ENCODE measurements around the gene PCNT. TPM values are rescaled to one million over a fixed set of nuclear protein-coding genes. Genes with fewer than 3 reads are reported as not detected.

PCNT gene
- total and polyA plus RNA-seq, 7 experiments from 2014 or later: 13.7 to 68.2 (median 54.3) TPM

DNA sequence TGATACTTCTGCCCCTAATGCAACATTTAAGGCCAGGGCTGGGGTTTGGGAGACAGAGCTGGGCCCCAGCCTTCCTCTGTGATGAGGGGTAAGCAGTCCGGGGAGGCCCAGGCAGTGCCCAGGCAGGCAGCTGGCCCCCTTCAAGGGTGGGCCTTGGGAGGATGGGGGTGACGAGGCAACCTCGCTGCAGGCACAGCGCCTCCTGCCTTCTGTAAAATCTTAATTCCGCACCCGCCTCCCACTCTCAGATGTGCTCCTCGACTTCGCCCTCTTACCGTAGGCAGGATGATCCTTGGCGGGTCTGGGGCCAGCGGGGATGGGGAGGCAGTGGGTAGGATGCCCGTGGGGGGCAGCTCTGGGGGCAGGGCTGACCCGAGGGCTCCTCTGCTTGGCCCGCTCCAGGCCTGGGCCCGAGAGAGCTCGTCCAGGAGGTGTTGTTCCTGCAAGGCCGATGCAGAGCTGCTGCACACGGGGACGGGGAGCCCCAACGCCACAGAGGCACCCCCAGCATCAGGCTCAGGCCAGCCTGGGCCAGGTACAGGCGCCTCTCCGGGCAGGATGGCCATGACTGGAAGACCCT lies 9.4 kb upstream of the PCNT start:
- H3K4me1 ChIP-seq (ENCODE audit: control insufficient read depth in 2 of 2, insufficient read depth in 2 of 2, low read length in 2 of 2): no peaks in the 10 kb centered on the region
- ChIA-PET POLR2A (no interaction called here), CTCF (no interaction called here)
- no peak overlapping the region for H3K4me3 ChIP-seq (ENCODE audit: low read length)
- no peak for DNase-seq
- Mint-ChIP-seq H3K9me3 (peaks cover 0 to 3% (median 0%) of the 10 kb centered on the region in 11 donors), H3K4me1 (no peaks in the 10 kb centered on the region), H3K27me3 (no peaks in the 10 kb centered on the region), H3K36me3 (peaks cover 0 to 16% (median 0%) of the 10 kb centered on the region in 5 donors), H3K27ac (no peak overlapping the region), H3K4me3 (no peak overlapping the region)
- no peaks in the 10 kb centered on the region for H3K27me3 ChIP-seq (ENCODE audit: control insufficient read depth in 2 of 2, insufficient read depth in 2 of 2, low read length in 2 of 2)
- H3K36me3 ChIP-seq (ENCODE audit: control insufficient read depth in 2 of 3, insufficient read depth in 3 of 3, low read length in 3 of 3): no peaks in the 10 kb centered on the region
- intact Hi-C loops (cut with micrococcal nuclease): no loop called here
- no peak overlapping the region for H3K27ac ChIP-seq (ENCODE audit: low read depth, low read length)
- no peaks in the 10 kb centered on the region for H3K9me3 ChIP-seq (ENCODE audit: control insufficient read depth in 2 of 3, low read length in 3 of 3)
- ATAC-seq: no peak

DNA sequence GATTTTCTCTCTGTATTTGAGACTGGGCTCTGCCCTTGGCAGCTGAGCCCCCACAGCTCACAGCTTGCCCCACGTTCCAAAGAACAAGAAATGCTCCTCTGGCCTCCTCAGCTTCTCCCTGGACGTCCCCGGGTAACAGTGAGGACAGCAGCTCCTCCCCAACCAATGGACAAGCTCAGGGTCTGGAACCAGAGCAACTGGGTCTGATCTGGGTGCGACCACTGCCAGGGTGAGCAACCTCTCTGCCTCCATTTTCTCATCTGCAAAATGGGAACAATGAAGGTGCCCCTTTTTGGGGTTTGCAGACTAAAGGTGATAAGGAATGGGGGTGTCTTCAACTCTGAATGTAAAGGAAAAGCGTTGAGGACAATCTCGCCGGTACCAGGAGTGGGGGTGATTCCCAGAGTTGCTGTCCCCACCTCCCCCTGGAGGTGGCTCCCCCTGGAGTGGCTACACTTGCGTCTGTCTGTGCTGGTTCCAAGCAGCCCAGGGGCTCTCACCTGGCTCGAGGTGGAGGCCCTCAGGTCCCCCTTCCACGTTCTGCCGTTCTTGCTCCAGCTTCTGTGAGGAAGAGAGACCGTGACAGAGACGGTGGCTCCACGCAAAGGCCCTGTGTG lies 7.1 kb upstream of the PCNT start:
- no peaks in the 10 kb centered on the region for H3K27me3 Mint-ChIP-seq
- POLR2A ChIA-PET: no interaction called here
- no peaks in the 10 kb centered on the region for H3K9me3 Mint-ChIP-seq

DNA sequence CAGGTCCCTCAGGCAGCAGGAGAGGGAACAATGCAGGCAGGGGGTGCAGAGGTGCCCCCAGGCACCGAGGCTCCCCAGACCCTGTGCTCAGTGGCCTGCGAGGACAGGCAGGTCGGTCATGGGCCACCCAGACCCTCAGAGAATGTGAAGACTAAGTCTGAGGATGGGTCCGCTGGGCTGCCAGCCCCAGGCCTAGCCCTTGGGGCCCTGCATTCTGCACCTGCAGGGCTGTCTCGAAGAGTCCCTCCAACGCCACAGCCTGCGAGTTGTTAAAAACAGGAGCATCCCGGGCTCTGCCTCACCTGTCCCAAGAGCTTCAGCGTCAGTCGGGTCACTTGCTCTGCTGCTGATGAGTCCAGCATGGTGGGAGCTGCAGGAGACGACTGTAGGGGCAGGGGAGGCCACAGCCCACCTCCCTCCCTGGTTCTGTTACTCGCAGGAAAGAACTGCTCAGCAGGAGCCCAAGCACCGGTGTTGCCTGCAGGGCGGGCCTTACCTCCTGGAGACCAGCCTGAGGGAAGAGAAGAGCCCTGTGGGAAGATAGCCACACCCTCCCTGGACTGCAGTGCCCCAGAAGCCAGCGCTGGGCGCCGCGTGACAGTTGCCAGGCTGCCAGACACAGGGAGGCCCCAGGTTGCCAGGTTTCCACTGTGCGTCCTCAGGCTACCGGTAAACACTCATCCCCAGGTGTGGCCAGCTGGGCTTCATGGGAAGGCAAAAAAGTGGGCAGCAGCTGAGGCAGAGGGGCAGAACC lies 6.1 kb upstream of the PCNT start:
- intact Hi-C loops (cut with micrococcal nuclease): no loop called here
- ATAC-seq: no peak
- no peak overlapping the region for H3K4me3 Mint-ChIP-seq

More for the DNA sequence above, 7.1 kb upstream of the PCNT start:
- Histone ChIP-seq H3K36me3 (ENCODE audit: control insufficient read depth in 2 of 3, insufficient read depth in 3 of 3, low read length in 3 of 3) (no peaks in the 10 kb centered on the region), H3K27ac (ENCODE audit: low read depth, low read length) (no peak overlapping the region), H3K27me3 (ENCODE audit: control insufficient read depth in 2 of 2, insufficient read depth in 2 of 2, low read length in 2 of 2) (no peaks in the 10 kb centered on the region), H3K4me3 (ENCODE audit: low read length) (no peak overlapping the region), H3K4me1 (ENCODE audit: control insufficient read depth in 2 of 2, insufficient read depth in 2 of 2, low read length in 2 of 2) (no peaks in the 10 kb centered on the region), H3K9me3 (ENCODE audit: control insufficient read depth in 2 of 3, low read length in 3 of 3) (no peaks in the 10 kb centered on the region)
- intact Hi-C loops (cut with micrococcal nuclease): no loop called here
- no peak overlapping the region for H3K27ac Mint-ChIP-seq
- H3K36me3 Mint-ChIP-seq: peaks cover 0 to 15% (median 0%) of the 10 kb centered on the region in 5 donors
- CTCF ChIA-PET: no interaction called here
- H3K4me3 Mint-ChIP-seq: no peak overlapping the region
- H3K4me1 Mint-ChIP-seq: peaks cover 0 to 18% (median 11%) of the 10 kb centered on the region in 7 donors
- ATAC-seq (no peak), DNase-seq (no peak)

DNA sequence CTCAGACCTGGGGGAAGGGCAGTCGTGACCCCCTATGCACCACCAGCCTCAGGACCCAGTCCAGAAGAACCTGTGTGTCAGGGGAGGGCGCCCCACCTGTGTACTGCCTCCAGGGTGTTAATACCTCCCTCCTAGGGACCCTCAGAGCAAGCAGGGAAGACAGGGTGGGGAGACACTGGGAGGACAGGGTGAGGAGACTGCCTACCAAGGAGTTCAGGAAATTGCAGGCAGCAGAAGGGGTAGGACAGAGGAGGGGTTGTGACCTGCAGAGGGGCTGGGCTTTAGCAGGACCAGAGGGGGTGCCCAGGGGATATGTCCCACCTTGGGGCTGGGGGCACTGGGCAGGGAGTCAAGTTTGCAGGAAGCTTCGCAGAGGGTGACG lies 5.5 kb upstream of the PCNT start:
- Mint-ChIP-seq H3K27me3 (no peaks in the 10 kb centered on the region), H3K9me3 (no peaks in the 10 kb centered on the region), H3K4me3 (no peak overlapping the region), H3K27ac (no peak overlapping the region), H3K4me1 (peaks cover 0 to 27% (median 25%) of the 10 kb centered on the region in 7 donors), H3K36me3 (peaks cover 0 to 8% (median 0%) of the 10 kb centered on the region in 5 donors)
- no peaks in the 10 kb centered on the region for H3K36me3 ChIP-seq (ENCODE audit: control insufficient read depth in 2 of 3, insufficient read depth in 3 of 3, low read length in 3 of 3)
- ATAC-seq (no peak), DNase-seq (no peak)
- intact Hi-C loops (cut with micrococcal nuclease): no loop called here
- no peak overlapping the region for H3K27ac ChIP-seq (ENCODE audit: low read depth, low read length)
- no peaks in the 10 kb centered on the region for H3K27me3 ChIP-seq (ENCODE audit: control insufficient read depth in 2 of 2, insufficient read depth in 2 of 2, low read length in 2 of 2)
- peaks cover 0 to 9% of the 10 kb centered on the region in 2 donors for H3K4me1 ChIP-seq (ENCODE audit: control insufficient read depth in 2 of 2, insufficient read depth in 2 of 2, low read length in 2 of 2)
- CTCF ChIA-PET: no interaction called here
- POLR2A ChIA-PET: no interaction called here
- no peaks in the 10 kb centered on the region for H3K9me3 ChIP-seq (ENCODE audit: control insufficient read depth in 2 of 3, low read length in 3 of 3)
- H3K4me3 ChIP-seq (ENCODE audit: low read length): no peak overlapping the region

More for the DNA sequence above, 6.1 kb upstream of the PCNT start:
- no peak overlapping the region for H3K27ac Mint-ChIP-seq
- H3K36me3 Mint-ChIP-seq: peaks cover 0 to 9% (median 0%) of the 10 kb centered on the region in 5 donors
- H3K27me3 Mint-ChIP-seq: no peaks in the 10 kb centered on the region
- H3K4me1 Mint-ChIP-seq: peaks cover 0 to 25% (median 20%) of the 10 kb centered on the region in 7 donors
- Histone ChIP-seq H3K9me3 (ENCODE audit: control insufficient read depth in 2 of 3, low read length in 3 of 3) (no peaks in the 10 kb centered on the region), H3K27ac (ENCODE audit: low read depth, low read length) (no peak overlapping the region), H3K36me3 (ENCODE audit: control insufficient read depth in 2 of 3, insufficient read depth in 3 of 3, low read length in 3 of 3) (no peaks in the 10 kb centered on the region), H3K27me3 (ENCODE audit: control insufficient read depth in 2 of 2, insufficient read depth in 2 of 2, low read length in 2 of 2) (no peaks in the 10 kb centered on the region), H3K4me1 (ENCODE audit: control insufficient read depth in 2 of 2, insufficient read depth in 2 of 2, low read length in 2 of 2) (peaks cover 0 to 8% of the 10 kb centered on the region in 2 donors), H3K4me3 (ENCODE audit: low read length) (no peak overlapping the region)
- no peaks in the 10 kb centered on the region for H3K9me3 Mint-ChIP-seq
- ChIA-PET POLR2A (no interaction called here), CTCF (no interaction called here)
- no peak for DNase-seq

DNA sequence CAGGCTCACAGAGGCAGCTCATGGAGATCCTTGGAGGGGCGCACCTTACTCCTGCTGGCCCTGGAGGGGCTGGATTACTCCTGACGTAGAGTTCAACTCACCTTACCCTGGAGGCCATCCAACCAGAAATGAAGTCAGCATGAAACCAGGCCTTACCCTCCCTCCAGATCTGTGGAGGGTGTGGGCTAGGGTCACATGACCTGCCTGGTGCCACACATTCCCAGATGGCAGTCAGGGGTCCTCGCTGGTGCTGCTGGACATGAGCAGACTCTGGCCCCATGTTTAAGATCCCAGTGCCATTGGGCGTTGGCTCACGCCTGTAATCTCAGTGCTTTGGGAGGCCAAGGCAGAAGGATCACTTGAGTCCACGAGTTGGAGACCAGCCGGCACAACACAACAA lies 4.8 kb upstream of the PCNT start:
- no peak overlapping the region for H3K4me3 ChIP-seq (ENCODE audit: low read length)
- DNase-seq (no peak), ATAC-seq (no peak)
- intact Hi-C loops (cut with micrococcal nuclease): no loop called here
- Mint-ChIP-seq H3K27me3 (no peaks in the 10 kb centered on the region), H3K9me3 (peaks cover 0 to 2% (median 0%) of the 10 kb centered on the region in 11 donors), H3K4me3 (no peak overlapping the region), H3K36me3 (peaks cover 0 to 6% (median 0%) of the 10 kb centered on the region in 5 donors), H3K4me1 (peaks cover 0 to 27% (median 25%) of the 10 kb centered on the region in 7 donors), H3K27ac (no peak overlapping the region)
- ChIA-PET CTCF (no interaction called here), POLR2A (no interaction called here)
- H3K4me1 ChIP-seq (ENCODE audit: control insufficient read depth in 2 of 2, insufficient read depth in 2 of 2, low read length in 2 of 2): peaks cover 0 to 9% of the 10 kb centered on the region in 2 donors
- H3K9me3 ChIP-seq (ENCODE audit: control insufficient read depth in 2 of 3, low read length in 3 of 3): no peaks in the 10 kb centered on the region
- no peaks in the 10 kb centered on the region for H3K27me3 ChIP-seq (ENCODE audit: control insufficient read depth in 2 of 2, insufficient read depth in 2 of 2, low read length in 2 of 2)
- peaks cover 0 to 2% (median 0%) of the 10 kb centered on the region in 3 experiments for H3K36me3 ChIP-seq (ENCODE audit: control insufficient read depth in 2 of 3, insufficient read depth in 3 of 3, low read length in 3 of 3)
- H3K27ac ChIP-seq (ENCODE audit: low read depth, low read length): no peak overlapping the region

DNA sequence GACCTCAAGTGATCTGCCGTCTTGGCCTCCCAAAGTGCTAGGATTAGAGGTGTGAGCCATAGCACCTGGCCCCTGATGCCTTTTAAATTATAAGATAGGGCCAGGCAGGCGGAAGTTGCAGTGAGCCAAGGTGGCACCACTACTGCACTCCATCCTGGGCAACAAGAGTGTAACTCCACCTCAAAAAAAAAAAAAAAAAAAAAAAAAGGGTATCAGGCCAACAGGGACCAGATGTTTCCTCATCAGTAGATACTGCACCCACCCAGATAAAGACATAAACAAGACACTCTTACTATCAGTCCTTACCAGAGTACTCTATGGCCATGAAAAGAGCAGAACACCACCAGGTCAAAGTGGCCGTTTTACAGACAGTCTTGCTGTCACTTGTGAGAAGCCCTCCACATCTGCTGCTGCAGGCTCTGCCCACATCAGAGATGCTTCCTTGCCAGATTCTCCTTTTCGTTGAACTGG lies 3.6 kb upstream of the PCNT start:
- Mint-ChIP-seq H3K4me3 (peak overlapping the region in 1 of 10 donors; percentile 61), H3K9me3 (peaks cover 0 to 2% (median 0%) of the 10 kb centered on the region in 11 donors), H3K27me3 (no peaks in the 10 kb centered on the region), H3K27ac (peak overlapping the region in 2 of 9 donors; percentile 38 to 63), H3K4me1 (peaks cover 2 to 29% (median 26%) of the 10 kb centered on the region in 7 donors), H3K36me3 (peaks cover 0 to 6% (median 0%) of the 10 kb centered on the region in 5 donors)
- peaks cover 0 to 3% (median 0%) of the 10 kb centered on the region in 3 experiments for H3K36me3 ChIP-seq (ENCODE audit: control insufficient read depth in 2 of 3, insufficient read depth in 3 of 3, low read length in 3 of 3)
- H3K27me3 ChIP-seq (ENCODE audit: control insufficient read depth in 2 of 2, insufficient read depth in 2 of 2, low read length in 2 of 2): no peaks in the 10 kb centered on the region
- CTCF ChIA-PET: no interaction called here
- H3K4me1 ChIP-seq (ENCODE audit: control insufficient read depth in 2 of 2, insufficient read depth in 2 of 2, low read length in 2 of 2): peaks cover 0 to 10% of the 10 kb centered on the region in 2 donors
- DNase-seq (no peak), ATAC-seq (no peak)
- no peaks in the 10 kb centered on the region for H3K9me3 ChIP-seq (ENCODE audit: control insufficient read depth in 2 of 3, low read length in 3 of 3)
- H3K4me3 ChIP-seq (ENCODE audit: low read length): no peak overlapping the region
- no peak overlapping the region for H3K27ac ChIP-seq (ENCODE audit: low read depth, low read length)
- intact Hi-C loops (cut with micrococcal nuclease): loop anchor here (5.0 kb wide), 2 partner anchors 137 to 728 kb away; partner anchors contain the start of gene DIP2A (in 1 of the 2)
- POLR2A ChIA-PET: no interaction called here

Measured in naive thymus-derived CD4-positive, alpha-beta T cell (primary cell).